CD4-positive, alpha-beta T cell treated with Interleukin-15 for 1 hour (primary cell): ENCODE measurements around the gene TAS2R16.

Source experiments
- DNase-seq: peaks from one replicate; pipeline ENCODE4 v3.0.0-alpha.2; 2020

TAS2R16 gene, protein sequence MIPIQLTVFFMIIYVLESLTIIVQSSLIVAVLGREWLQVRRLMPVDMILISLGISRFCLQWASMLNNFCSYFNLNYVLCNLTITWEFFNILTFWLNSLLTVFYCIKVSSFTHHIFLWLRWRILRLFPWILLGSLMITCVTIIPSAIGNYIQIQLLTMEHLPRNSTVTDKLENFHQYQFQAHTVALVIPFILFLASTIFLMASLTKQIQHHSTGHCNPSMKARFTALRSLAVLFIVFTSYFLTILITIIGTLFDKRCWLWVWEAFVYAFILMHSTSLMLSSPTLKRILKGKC

DNA sequence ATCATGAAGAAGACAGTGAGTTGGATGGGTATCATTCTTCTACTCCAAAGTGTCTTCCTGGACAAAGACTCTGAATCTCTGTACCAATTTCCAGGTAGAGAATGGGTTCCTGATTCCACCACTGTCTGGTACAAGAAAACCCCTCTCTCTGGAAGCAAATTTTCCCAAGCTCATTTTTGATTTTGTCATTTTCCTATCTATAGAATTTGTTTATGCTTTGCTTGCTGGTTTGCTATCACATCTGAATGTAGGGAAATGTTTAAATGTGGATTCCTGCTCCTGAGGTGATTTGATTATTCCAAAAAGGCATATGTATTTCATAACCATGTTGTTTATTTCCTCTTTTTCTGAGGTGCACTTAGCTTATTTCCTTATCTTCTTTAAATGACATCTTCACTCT is at the start of gene TAS2R16:
Gene TAS2R16 (minus strand): TSS at position 101 of the 400 bp plus-strand sequence. CDS start 66 bp downstream, at position 35.
- no peak for DNase-seq

DNA sequence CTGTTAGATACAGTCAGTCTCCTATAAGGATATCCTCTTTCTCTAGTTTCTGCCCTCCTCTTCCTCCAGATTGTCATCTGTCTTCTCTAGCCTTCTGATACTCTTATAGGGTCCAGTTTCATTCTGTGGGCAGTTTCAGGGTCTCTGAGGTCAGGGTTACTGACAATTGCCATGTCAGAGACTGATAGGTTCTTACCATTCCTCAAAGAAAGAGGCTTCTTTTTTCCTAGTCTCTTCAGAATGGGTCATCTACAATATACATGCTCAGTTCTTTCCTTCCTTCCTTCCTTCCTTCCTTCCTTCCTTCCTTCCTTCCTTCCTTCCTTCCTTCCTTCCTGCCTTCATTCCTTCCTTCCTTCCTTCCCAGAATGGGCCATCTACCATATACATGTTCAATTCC is 48.1 kb upstream of the TAS2R16 start:
- DNase-seq: no peak

DNA sequence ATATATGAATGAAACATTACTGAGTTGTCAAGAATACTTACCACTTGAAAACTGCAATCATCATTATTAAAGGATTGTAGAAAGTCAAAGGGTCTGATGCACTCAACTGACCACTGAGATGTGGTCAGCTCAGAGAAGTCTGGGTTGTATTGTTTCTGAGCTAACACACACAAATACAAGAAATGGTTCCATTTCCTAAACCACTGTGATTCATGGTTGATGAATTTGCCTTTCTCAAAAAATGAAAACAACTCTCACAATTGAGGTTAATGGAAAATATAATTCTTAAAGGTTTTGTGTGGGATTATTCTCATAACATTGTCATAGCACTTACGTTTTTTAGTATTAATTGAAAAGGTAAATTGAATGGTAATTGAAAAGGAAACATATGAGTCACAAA is 45.6 kb upstream of the TAS2R16 start:
- DNase-seq: no peak

DNA sequence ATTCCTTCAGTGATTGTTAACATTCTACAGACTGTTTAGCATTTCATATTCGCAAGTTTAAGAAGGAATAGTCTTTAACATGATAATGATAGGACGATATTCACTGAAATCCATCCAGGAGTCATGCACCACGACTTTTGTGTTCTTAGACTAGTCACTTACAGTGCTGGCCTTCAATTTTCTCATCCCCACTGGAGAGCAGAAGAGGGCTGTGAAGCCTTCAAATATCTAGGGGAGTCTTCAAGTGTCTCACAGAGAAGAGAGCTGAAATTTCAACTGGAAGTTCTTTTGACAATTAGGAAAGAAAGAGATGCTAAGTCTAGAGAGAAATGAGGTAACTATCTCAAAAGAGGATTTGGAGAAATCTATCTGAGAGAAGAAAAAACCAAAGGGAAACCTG is 43.8 kb upstream of the TAS2R16 start:
- no peak for DNase-seq

DNA sequence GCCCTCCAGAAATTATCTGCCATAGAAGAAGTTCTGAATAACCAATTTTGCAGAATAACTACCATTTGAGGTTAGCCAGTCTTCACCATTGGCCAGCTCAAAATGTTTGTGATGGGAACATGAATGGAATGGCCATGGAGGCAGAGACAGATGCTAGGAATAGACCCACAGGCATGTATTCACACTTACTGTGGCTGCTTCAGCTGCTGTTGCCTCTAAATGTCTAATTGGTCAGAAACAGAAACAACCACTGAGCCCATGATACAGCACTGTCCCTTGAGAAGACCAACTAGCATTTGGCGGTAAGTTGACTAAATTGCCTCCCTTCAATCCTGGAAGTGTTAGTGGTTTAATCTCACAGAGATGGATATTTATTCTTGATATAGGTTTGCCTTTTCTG is 38.6 kb upstream of the TAS2R16 start:
- no peak for DNase-seq

DNA sequence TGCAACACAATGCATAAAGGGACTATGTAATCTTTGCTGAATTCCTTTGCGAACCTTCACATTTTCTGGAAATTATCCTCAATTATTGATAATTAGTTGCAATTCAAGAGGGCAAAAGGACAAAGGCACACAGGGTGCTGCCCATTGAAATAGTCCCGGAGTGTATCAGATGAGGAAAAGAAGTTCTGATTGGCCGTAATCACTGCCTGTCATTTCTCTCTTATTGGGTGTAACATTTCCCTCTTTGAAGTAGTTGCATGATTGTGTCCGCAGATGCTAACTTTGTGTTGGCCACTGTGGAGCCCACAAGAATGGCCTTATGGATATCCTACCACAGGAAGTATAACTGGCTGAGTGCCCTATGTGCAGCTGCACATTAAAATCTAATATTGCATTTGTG is 35.1 kb upstream of the TAS2R16 start:
- no peak for DNase-seq

DNA sequence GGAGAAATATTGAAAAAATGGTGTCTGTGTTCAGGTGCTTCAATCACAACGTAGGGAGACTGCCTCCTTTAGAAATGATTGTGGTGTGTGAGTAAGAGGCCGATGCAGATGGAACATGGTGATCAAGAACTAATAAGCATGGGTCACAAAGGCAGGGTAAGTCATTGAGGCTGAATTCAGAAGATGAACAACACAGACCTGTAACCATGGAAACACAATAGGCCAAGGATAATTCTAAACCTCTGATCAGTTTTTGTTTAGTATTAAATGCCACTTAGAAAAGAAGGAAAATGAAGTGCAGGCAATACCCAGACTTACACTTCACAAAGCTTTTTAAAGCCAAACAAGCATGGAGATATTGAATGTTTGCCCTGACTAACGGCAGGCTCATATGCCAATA is 32.8 kb upstream of the TAS2R16 start:
- no peak for DNase-seq

DNA sequence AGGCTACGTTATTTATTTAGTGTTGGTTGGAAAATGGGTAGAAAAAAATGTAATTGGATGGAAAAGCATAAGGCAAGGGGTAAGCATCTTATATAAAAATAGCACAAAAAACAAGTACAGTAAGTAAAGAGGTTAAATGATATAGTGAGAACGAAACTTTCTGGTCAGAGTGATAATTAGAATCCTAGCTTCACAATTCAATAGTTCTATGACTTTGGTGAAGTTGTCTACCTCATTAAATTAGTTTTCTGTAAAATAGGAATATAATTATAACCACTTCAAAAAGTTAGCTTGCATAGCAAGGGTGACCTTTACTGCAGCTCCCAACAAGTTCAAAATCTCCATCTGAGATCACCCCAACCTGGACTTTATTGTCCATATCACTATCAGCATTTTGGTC is 30.8 kb upstream of the TAS2R16 start:
- no peak for DNase-seq

DNA sequence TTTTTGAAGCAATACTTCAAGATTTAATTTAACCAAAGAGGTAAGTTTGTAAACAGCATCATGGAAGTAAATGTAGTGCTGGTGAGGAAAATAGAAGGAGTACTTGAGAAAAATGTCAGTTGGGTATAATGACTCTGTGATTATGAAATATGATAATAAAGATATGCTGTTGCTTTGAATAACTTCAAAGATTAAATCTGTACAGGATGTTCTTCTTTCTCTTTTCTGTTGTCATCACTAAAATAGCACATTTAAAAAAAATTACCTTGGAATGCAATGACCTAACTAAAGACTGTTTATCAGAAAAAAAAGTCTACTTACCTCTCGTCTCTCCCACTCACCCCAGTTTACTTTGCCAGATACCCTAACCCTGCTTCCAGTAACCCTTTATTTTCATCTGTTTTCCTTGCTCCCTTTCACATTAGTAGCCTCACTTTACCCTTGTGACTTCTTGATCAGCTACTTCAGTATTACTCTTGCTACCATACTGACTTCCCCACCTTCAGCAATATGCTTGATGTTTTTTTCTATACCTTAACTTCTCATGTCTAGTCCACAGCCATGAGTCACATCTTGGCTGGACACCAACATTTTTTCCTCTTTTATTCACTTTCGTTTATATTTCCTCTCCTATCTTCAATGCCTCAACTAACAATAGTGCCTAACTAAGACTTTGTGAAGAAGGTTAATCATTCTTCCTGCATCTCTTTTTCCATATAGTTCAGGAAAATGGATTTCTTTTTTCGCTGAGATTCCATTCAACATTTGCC is 29.7 kb upstream of the TAS2R16 start:
- DNase-seq: no peak

DNA sequence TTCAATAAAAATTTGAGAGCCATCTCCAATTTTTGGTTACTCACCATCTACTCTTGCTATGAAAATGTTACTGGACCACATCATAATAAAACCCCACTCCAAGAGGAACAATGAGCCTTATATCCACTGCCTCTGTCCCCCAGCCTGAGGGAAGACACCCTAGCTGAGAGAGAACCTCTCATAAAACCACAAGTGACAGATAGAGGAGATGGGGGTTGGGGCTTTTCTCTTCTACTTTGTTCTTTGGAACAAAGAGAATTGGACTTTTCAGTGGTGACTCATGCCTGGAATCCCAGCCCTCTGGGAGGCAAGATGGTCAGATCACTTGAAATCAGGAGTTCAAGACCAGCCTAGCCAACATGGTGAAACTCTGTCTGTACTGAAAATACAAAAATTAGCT is 27.6 kb upstream of the TAS2R16 start:
- DNase-seq: no peak

DNA sequence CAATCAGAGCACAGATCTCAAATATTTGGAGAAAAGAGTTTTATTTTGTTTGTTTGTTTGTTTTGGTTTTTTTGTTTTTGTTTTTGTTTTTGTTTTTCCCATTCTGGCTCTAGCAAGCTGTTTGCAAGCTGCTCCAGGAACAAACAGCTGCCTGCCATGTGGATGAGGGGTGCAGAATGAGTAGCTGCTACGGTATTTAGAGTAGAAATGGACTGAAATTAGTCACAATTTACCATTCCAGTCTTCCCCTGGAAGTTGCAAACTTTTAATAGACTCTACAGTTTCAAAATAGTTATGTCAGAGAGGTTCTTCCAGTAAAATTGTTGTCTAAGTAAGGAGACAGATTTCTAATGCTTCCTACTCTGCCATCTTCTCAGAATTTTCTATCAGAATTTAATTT is 27.1 kb upstream of the TAS2R16 start:
- no peak for DNase-seq

DNA sequence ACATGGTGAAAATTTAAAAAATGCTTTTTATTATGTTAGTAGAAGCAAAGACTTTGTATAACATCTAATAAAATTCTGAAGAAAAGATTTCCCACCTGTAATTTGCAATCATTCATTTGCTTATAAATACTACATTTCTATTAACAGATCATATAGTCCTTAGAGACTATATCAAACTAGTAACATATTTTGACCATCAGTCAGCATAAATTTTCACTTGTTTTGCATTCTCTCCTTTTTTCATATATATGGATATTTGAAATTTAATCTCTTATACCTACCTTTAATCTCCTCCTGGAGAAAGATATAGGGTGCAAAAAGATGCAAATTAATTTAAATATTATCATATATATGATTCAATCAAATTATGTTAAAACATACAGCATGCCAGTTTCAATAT is 16.9 kb upstream of the TAS2R16 start:
- DNase-seq: no peak

DNA sequence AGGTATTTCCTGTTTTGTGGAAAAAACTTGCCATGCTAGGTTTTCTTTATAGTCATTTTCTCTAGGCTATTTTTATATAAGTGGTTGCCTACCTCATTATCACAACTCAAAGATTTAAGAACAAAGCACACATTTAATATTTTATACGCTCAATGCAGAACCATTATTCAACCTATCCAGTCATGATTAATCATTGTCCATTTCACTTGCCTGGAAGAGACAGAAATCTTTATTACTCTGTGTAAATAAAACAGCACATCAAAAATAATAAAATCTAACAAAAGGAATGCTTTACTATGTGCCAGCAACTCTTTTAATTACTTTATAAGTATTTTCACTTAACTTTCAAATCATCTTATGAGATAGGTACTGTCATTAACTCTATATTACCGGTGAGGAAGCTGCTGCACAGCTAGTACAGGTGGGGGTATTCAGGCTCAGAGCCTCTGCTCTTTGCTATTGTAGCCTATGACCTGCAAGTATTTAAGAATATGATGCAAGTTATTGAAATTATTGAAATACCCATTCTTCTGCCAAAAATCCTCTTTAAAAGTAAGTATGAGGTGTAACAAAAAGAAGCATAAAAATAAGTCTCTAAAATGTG is 16.4 kb upstream of the TAS2R16 start:
- no peak for DNase-seq

DNA sequence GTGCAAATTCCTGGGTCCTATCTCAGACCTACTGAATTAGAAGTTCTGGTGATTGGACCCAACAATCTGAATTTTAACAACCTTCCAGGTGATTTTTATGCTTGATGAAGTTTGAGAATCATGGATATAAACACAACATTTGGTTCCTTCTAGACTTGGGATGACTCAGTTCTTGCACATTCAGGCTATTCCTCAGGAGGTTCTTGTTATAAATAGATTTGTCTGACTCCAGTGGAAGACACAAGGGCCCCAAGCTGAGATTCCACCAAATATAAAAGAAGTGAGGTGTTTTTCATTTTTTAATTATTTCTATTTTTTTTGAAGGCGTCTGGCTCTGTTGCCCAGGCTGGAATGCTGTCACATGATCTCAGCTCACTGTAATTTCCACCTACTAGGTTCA is 9.4 kb upstream of the TAS2R16 start:
- no peak for DNase-seq

DNA sequence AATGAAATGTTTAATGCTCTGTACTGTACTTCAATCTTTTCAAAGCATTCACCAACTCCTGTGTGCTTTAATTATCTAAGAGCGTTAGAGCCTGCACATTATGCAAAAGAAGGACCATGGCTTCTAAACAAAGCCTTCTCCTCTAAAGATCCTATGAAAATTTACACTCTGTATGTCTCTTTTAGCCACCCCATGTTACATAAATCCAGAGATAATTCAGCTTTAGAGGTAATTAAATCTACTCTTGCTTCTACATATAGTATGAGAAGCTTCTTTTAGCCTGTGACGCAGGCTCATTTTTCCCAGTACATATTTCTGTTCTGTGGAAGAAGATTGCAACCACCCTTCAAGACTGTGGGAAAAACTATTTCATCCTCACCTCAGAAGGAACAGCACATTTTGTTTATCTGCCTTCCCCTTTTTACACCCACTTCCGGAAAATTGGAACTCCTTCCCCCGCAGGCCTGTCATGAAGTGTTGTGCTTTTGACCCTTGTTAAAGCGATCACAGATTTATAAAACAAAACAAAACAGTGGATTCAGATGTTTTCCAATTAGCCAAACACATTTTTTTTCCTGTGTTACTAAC is 8.1 kb upstream of the TAS2R16 start:
- no peak for DNase-seq

DNA sequence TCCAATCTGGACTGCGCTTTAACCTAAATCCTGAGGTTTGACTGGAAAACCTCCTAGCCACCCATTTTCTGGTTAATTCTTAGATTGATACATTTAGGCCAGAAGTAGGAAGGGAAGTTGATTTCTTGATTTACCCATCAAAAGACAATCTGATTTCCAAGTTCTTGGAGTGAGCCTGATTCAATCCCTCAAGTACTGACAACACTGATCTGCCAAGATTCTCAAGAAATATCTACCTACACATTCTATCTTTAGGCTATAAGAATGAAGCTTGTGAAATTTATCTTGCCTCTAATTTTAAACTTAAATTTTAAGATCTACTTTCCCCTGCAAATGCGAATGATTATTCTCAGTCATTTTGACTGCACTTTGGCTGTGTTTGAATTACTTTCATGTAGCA is 5.9 kb downstream of the TAS2R16 start:
- DNase-seq: no peak

DNA sequence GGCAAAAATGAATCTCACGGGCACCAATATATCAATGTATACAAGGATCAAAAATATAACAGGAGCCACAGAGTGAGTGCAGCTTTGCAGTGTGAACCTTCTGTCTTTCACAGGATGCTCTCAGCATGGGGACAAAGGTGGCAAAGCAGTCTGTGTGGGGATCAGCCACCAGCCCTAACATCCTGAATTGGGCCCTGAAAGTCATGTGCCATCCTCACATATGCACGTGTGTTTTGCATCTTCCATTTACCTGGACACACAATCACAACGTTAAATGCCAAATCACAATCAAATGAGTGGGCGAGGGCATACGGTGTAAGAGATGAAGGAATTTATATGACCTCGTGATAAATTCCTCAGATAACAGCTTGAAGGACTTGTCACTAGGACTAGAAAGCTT is 6.5 kb downstream of the TAS2R16 start:
- DNase-seq: no peak

DNA sequence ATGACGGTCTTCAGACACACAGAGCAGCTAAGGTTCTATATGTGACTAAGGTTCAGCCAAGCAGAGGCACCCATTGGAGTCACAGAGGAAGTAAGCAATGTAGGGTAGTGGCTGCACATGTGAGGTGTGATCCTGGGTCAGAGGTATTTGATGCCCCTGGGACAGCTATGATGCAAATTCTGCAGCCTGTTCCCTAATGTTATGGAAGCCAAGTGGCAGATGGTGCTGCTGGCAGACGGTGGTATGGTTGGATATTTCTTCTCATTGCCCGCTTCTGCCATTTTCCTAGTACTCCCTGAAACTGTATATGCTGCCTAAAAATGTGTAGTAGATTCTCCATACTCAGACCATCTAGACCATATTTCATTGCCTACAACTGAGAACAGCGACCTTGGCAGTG is 7.2 kb downstream of the TAS2R16 start:
- DNase-seq: no peak

DNA sequence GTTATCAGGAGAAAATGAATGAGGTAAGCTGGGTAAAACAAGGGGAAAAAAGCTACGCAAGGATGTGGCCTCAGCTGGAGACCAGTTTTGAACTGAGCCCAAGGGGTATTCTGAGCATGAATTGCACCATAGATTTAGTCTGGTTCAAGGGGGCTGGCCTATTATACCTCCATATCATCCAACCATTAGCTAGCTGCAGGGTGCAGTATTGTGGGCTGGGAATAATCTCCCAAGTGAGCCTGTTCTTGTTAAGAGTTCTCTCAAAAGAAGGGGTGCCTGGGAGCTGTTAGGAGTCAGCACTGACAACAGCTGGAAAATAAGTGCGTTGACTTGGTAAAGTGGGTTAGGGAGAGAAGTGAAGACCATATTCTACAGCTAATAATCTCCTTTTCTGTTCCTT is 8.0 kb downstream of the TAS2R16 start:
- no peak for DNase-seq

DNA sequence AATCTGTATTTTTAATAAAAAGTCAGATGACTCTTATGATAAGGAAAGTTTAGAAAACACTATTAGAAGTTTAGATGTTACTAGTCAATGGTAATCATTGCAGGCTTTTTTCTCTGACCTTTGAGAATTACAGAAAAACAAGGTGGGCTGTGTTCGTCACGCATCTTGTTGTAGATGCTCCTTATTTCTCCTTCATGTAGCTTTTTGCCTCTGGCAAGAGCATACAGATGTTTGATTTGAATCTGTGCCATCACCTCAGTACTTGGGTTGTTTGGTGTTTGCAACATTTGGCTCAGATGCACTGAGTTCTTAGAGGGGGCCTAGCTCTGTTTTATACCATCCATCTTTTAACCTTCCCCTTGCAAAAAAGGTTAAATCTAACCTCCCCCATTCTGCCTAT is 11.5 kb downstream of the TAS2R16 start:
- no peak for DNase-seq

DNA sequence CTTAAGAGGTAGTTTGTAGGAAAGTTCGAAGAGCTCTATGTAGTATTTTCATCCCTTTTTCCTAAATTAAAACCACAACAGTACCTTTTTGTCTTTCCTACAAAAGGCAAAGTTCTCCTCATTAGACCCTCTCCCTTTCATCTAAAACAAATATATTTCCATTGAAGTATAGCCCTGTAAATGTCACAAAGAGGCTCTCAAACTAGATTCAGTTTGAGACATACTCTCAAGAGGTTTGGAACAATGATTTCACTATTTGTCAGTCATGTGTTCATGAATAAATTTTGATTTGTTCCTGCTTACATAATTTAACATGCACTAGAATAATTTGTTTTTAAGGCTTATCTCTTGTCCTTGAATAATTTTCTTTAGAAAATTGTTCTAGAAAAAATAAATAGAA is 12.2 kb downstream of the TAS2R16 start:
- no peak for DNase-seq

DNA sequence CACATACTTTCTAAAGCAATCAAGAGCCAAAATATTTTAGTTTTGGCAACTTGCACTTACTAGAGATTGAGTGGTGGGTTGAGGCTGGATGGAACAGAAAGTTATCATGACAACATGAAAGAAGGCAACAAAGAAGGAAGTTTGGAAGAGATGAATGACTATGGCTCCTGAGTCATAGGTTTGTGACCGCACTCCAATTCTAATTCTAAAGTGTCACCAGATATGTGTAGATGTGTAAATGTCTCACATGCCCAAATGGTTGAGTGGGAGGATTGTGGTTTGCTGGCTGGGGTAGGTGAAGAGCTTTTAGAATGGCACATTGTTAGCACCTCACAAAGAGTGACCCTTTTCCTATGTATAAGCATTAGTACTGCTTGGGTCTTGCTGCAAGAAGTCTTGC is 20.2 kb downstream of the TAS2R16 start:
- no peak for DNase-seq

DNA sequence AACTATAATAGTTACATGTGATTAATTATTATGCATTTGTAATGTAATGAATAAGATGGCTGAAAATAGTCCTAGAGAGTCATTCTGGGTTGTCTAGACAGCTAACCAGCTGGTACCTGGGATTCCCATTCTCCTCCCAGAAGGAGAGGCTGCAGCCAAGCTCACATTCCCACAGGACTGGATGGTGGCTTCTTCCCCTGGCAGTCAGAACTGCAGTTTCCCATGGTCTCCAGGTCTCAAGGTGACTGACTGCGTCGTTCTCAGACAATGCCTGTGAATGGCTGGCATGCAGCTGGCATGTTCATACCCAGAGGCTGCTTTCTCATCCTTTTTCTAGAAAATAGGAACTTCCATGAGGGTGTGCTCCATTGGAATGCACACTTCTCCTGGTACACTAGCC is 21.3 kb downstream of the TAS2R16 start:
- no peak for DNase-seq

DNA sequence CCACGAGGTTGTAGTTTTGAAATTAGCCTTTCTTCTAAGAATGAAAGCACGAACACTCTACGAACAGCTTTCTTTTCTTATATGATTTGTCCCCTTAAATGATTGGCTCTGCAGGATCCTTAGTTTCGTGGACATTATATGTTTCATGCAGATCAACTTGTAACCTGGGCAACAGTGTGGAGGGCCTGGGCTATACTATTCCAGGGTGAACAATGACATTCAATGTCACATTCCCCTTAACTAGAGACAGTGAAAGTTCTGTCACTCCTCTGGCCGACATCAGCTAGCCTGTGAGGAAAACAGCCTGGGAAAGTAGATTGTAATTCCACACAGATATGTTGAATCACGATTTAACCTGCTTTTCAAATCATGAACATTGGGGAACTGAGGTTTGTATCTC is 23.4 kb downstream of the TAS2R16 start:
- no peak for DNase-seq
